Aorta (tissue), 5 donors: ENCODE results near the gene PLXNA4. TPM values are rescaled to one million over a fixed set of nuclear protein-coding genes. Genes with fewer than 3 reads are reported as not detected.

ENCODE experiments used
- ATAC-seq: fragments of 200-7000 bp; cut with Tn5 transposase; one replicate; pipeline ENCODE4 v1.9.1; 2022; ENCODE audit warnings: moderate library complexity; ENCODE audit not compliant: low FRiP score
- DNase-seq, 2 donors: peaks; one replicate each; pipeline ENCODE4 v3.0.0-alpha.2; 2020
- H3K27ac ChIP-seq, 2 donors: one replicate each; pipeline ENCODE4 v1.5.1; 2013; ENCODE audit warnings: low read length in 2 of 2, mild to moderate bottlenecking in 2 of 2, moderate library complexity in 2 of 2, control low read depth in 1 of 2, inconsistent platforms in 1 of 2, low read depth in 1 of 2
- H3K27me3 ChIP-seq, 2 donors: one replicate each; pipeline ENCODE4 v1.6.1; 2013; ENCODE audit warnings: control low read depth in 1 of 2, low read length in 1 of 2, mild to moderate bottlenecking in 1 of 2, moderate library complexity in 1 of 2; ENCODE audit not compliant: insufficient read depth in 2 of 2, control insufficient read depth in 1 of 2
- H3K36me3 ChIP-seq, 2 donors: one replicate each; pipeline ENCODE4 v1.6.1; 2013; ENCODE audit warnings: control low read depth in 1 of 2, low read length in 1 of 2, mild to moderate bottlenecking in 1 of 2; ENCODE audit not compliant: insufficient read depth in 2 of 2, control insufficient read depth in 1 of 2
- H3K4me1 ChIP-seq, 2 donors: one replicate each; pipeline ENCODE4 v1.6.1; 2013; ENCODE audit warnings: low read length in 2 of 2, control low read depth in 1 of 2, mild to moderate bottlenecking in 1 of 2, moderate library complexity in 1 of 2; ENCODE audit not compliant: insufficient read depth in 2 of 2, control insufficient read depth in 1 of 2
- H3K4me3 ChIP-seq, 2 donors: one replicate each; pipeline ENCODE4 v1.5.1; 2013; ENCODE audit warnings: low read length in 2 of 2, control low read depth in 1 of 2, mild to moderate bottlenecking in 1 of 2
- H3K9me3 ChIP-seq: one replicate; pipeline ENCODE4 v1.6.1; 2013; ENCODE audit warnings: mild to moderate bottlenecking, low read length; ENCODE audit not compliant: control insufficient read depth
- WGBS, 2 donors: extraction: QIAGEN DNeasy Blood & Tissue Kit; methylation state at CpG; one replicate each; pipeline ENCODE4 v1.1.7; 2013; 5-methylcytosine and 5-hydroxymethylcytosine counted together
- intact Hi-C, 2 donors: fragments of 100-400 bp; cut with DNase I; formaldehyde crosslinking; loops; one replicate each; pipeline versions ENCODE4 v1.14.2 to v1.15.0; 2022
- polyA plus RNA-seq, 2 donors: library from polyadenylated mRNA; stranded (reverse); fragments of 200-250 nt; gene quantifications; one replicate each; pipeline ENCODE4 v1.2.3, GENCODE V29; 2013
- total RNA-seq, 2 donors: library from RNA; stranded (reverse); fragmentation: NEBNext Ultra II Directional; extraction: Animal tissue kit (Norgen Biotek cat#: 25700); gene quantifications; one replicate each; pipeline ENCODE4 v1.2.1, GENCODE V29; 2021
- donor health status: healthy with polysubstance abuse.
- donor health status: Bipolar disorder and iron deficiency.
- donor health status: DM: no; HTN: no; CAD: no.
- donor health status: DM: no; HTN: no; CAD: no.
- donor health status: DM: yes; HTN: yes; CAD: no.

The PLXNA4 gene
- total and polyA plus RNA-seq, 4 donors = 0.59 to 30.1 (median 12.0) TPM

DNA sequence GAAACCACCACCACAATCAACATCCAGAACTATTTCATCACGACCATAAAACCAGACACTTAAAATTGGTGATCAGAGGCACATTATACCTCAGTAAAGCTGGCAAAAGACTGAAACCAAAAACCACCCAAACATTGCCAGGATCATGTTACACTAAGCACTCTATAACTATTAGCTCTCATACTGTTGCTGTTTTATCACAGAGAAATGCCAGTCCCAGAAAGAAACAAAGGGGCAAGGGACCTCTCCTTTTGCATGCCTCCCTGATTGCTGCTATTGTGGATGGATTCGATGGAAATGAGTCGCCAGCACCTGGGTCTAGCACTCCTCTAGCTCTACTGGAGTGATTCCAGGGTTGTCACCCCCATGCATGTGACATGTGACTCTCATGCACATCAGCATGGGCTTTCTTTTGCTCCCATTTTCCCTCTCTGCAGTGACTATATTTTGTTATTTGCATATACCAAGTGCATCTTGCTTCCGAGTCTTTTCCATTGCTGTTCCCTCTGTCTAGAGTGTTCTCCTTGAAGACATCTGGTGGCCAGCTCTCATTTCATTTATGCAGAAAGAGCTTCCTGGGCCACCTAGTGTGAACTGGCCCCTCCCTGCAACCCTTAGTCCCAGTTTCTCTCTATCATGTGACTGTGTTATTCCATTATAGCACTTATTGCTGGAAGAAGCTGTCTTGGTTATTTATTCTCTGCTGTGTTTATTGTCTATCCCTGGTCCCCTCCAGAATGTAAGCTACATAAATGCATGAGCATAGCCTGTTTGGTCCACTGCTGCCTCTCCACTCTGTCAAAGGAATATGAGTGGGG is 300.6 kb downstream of the PLXNA4 start:
- 84 to 86% methylated on average over 4 of the region's 4 CpGs for WGBS, 2 donors
- no peak for ATAC-seq

GRCh38 chr7:132272763-132273371 is 303.4 kb downstream of the PLXNA4 start:
- Histone ChIP-seq H3K36me3 (no peaks in the 10 kb centered on the region), H3K9me3 (no peaks in the 10 kb centered on the region), H3K4me1 (no peaks in the 10 kb centered on the region), H3K4me3 (no peak overlapping the region), H3K27me3 (no peaks in the 10 kb centered on the region), H3K27ac (no peak overlapping the region)
- ATAC-seq (no peak), DNase-seq (no peak)
- 88 to 91% methylated on average over 9 of the region's 9 CpGs for WGBS, 2 donors
- intact Hi-C loops = no loop called here

More for the DNA sequence above, 300.6 kb downstream of the PLXNA4 start:
- Histone ChIP-seq H3K36me3 (no peaks in the 10 kb centered on the region), H3K4me1 (no peaks in the 10 kb centered on the region), H3K9me3 (no peaks in the 10 kb centered on the region), H3K27me3 (no peaks in the 10 kb centered on the region), H3K4me3 (no peak overlapping the region), H3K27ac (no peak overlapping the region)
- intact Hi-C loops = no loop called here
- DNase-seq = no peak

- Histone ChIP-seq H3K36me3 (no peaks in the 10 kb centered on the region), H3K27me3 (no peaks in the 10 kb centered on the region), H3K9me3 (no peaks in the 10 kb centered on the region), H3K4me1 (no peaks in the 10 kb centered on the region), H3K27ac (no peak overlapping the region), H3K4me3 (no peak overlapping the region)
- DNase-seq (no peak), ATAC-seq (no peak)
- intact Hi-C loops = no loop called here
- 59 to 61% methylated on average over 2 of the region's 2 CpGs for WGBS, 2 donors
Measured at GRCh38 chr7:132270517-132270916, 305.8 kb downstream of the PLXNA4 start.

GRCh38 chr7:132269718-132270117 is 306.6 kb downstream of the PLXNA4 start:
- Histone ChIP-seq H3K27me3 (no peaks in the 10 kb centered on the region), H3K9me3 (no peaks in the 10 kb centered on the region), H3K36me3 (no peaks in the 10 kb centered on the region), H3K4me1 (no peaks in the 10 kb centered on the region), H3K4me3 (no peak overlapping the region), H3K27ac (no peak overlapping the region)
- ATAC-seq (no peak), DNase-seq (no peak)
- 61 to 75% methylated on average over 5 of the region's 5 CpGs for WGBS, 2 donors
- intact Hi-C loops = no loop called here

DNA sequence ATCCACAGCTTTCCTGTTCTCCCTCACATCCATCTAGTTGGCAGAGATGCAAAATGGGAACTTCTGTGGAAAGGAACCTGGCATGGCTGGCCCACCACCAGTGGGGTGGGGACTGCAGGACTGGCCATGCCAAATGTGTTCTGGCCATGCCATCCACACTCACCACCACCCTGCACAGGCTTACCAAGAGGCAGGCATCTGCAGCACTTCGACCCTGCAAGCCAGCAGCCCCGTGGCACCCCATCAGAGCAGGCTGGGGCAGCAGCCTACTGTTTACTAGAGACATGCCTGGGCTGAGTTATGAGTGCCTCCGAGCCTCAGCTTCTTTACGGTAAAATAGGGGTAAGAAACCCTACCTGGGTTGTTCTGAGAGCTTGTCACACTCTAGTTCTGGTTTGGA is 313.1 kb downstream of the PLXNA4 start:
- Histone ChIP-seq H3K36me3 (no peaks in the 10 kb centered on the region), H3K27me3 (no peaks in the 10 kb centered on the region), H3K4me3 (no peak overlapping the region), H3K27ac (no peak overlapping the region), H3K9me3 (no peaks in the 10 kb centered on the region), H3K4me1 (no peaks in the 10 kb centered on the region)
- no peak for ATAC-seq
- WGBS, 2 donors = 71 to 79% methylated on average over 4 of the region's 4 CpGs
- DNase-seq = no peak
- intact Hi-C loops = no loop called here

DNA sequence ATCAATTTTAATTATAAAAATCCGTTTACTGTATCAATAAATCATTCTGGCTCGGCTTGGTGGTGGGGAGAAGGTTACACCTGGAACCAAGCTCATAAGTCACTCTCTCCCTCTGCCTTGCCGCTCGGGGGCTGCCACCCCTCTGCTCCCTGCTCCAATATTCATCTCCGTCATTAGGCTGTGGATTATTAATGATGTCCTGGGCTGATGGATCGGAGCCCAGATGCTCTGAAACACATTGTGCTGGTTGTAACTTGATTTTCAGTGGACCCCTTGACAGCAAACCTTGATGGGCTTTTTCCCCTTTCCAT is 314.2 kb downstream of the PLXNA4 start:
- H3K4me1 ChIP-seq = no peaks in the 10 kb centered on the region
- H3K4me3 ChIP-seq = no peak overlapping the region
- 70 to 84% methylated on average over 6 of the region's 6 CpGs for WGBS, 2 donors
- no peaks in the 10 kb centered on the region for H3K27me3 ChIP-seq
- ATAC-seq (no peak), DNase-seq (no peak)
- no peaks in the 10 kb centered on the region for H3K9me3 ChIP-seq
- H3K36me3 ChIP-seq = no peaks in the 10 kb centered on the region
- intact Hi-C loops = no loop called here
- H3K27ac ChIP-seq = no peak overlapping the region

- Histone ChIP-seq H3K9me3 (no peaks in the 10 kb centered on the region), H3K36me3 (no peaks in the 10 kb centered on the region), H3K4me3 (no peak overlapping the region), H3K27me3 (no peaks in the 10 kb centered on the region), H3K27ac (no peak overlapping the region), H3K4me1 (peaks cover 0 to 2% of the 10 kb centered on the region in 2 donors)
- 67 to 74% methylated on average over 10 of the region's 10 CpGs for WGBS, 2 donors
- ATAC-seq (no peak), DNase-seq (no peak)
- intact Hi-C loops = no loop called here
Measured at GRCh38 chr7:132261327-132262159, 314.7 kb downstream of the PLXNA4 start.

GRCh38 chr7:132258231-132258630 is 318.0 kb downstream of the PLXNA4 start:
- WGBS, 2 donors = 50 to 62% methylated on average over 7 of the region's 7 CpGs

More at GRCh38 chr7:132258231-132258630, 318.0 kb downstream of the PLXNA4 start:
- Histone ChIP-seq H3K9me3 (no peaks in the 10 kb centered on the region), H3K27me3 (no peaks in the 10 kb centered on the region), H3K4me3 (no peak overlapping the region), H3K27ac (peak overlapping the region in 1 of 2 donors; percentile 25), H3K36me3 (no peaks in the 10 kb centered on the region), H3K4me1 (peaks cover 0 to 6% of the 10 kb centered on the region in 2 donors)
- ATAC-seq (no peak), DNase-seq (no peak)
- intact Hi-C loops = loop anchor here (5.0 to 10.0 kb wide), 4 partner anchors 34 to 313 kb away; no protein-coding TSS in a partner anchor
